Left ventricle myocardium inferior (tissue), 1 donor: Measurements from ENCODE around the gene POLL. TPM values are rescaled to one million over a fixed set of nuclear protein-coding genes. Genes with fewer than 3 reads are reported as not detected.
A peak's percentile ranks its signal among the peaks of the same experiment; 100 is the strongest.

ENCODE experiments used
- DNase-seq: peaks from one replicate; pipeline ENCODE4 v3.0.0-alpha.2; 2020
- H3K27ac ChIP-seq: fragments of 200-600 bp; replicated peaks from 2 replicates; pipeline ENCODE4 v1.8.0; 2021
- H3K27me3 ChIP-seq: fragments of 200-600 bp; 2 replicates; pipeline ENCODE4 v1.8.0; 2021; ENCODE audit warnings: low read depth
- H3K36me3 ChIP-seq: fragments of 200-600 bp; 2 replicates; pipeline ENCODE4 v1.8.0; 2021
- H3K4me1 ChIP-seq: fragments of 200-600 bp; 2 replicates; pipeline ENCODE4 v1.8.0; 2021
- H3K4me3 ChIP-seq: fragments of 200-600 bp; 2 replicates; pipeline ENCODE4 v1.8.0; 2021; ENCODE audit warnings: mild to moderate bottlenecking, moderate library complexity
- H3K9me3 ChIP-seq: fragments of 200-600 bp; replicated peaks from 2 replicates; pipeline ENCODE4 v1.8.0; 2021
- CTCF ChIP-seq: fragments of 200-600 bp; IDR thresholded peaks from 2 replicates; pipeline ENCODE4 v1.8.0; 2021; ENCODE audit warnings: antibody characterized with exemption, mild to moderate bottlenecking, borderline replicate concordance
- intact Hi-C: fragments of 100-400 bp; cut with micrococcal nuclease; formaldehyde crosslinking; loops from one replicate; pipeline ENCODE4 v1.11.0; 2022
- total RNA-seq: library from RNA; stranded (reverse); fragmentation: NEBNext Ultra II Directional; extraction: Animal tissue kit (Norgen Biotek cat#: 25700); gene quantifications from one replicate; pipeline ENCODE4 v1.2.1, GENCODE V29; 2021
- donor health status: DM: no; HTN: yes; CAD: no; lungs with severe emphysema.

POLL gene
- total RNA-seq, 1 donor from 2014 or later, result 16.7 TPM

DNA sequence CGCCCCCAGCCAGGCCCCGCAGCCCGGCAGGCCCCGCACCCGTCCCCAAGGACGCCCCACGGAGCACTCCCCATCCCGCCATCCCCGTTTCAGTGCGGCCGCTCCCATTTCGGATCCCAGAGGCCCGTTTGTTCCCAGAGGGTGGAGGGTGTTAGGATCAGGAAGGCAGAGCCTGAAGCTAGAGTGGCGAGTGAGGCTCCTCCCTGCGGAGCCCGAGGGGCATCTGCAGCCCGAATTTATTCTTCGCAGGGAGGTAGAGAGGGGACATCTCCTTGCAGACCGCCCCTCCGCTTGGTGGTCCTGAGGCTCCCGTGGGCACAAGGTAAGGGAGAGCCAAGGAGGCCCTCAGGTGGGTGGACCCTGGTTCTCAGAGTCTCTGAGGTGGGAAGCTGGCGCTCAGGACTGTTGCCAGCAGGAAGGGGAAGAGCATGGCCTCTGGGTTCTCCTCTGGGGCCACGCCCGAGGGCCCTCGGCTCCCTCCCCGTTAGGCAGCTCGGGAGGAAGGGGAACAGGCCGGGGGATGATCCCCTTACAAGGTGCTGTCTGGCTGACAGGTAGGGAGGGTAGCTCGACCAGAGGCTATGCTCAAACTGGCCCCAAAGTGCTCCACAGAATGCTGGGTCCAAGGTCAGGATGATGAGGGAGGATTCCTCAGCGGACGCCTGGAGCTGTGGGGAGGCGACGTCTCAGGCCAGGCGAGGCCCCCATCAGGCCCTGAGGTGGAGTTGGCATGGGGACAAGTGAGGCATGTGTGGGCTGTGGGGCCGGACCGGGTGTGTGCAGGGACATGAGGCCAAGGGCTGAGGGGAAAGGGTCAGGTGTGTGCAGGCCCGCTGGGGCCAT is 17.4 kb downstream of the POLL start:
- peak overlapping the region; percentile 70 for H3K4me3 ChIP-seq
- H3K27me3 ChIP-seq, result peaks cover 45% of the 10 kb centered on the region
- H3K27ac ChIP-seq, result no peak overlapping the region
- intact Hi-C loops, result no loop called here
- no peak for DNase-seq
- no peak for TF ChIP-seq CTCF
- no peaks in the 10 kb centered on the region for H3K36me3 ChIP-seq
- H3K4me1 ChIP-seq, result peaks cover 27% of the 10 kb centered on the region
- H3K9me3 ChIP-seq, result peaks cover 17% of the 10 kb centered on the region

GRCh38 chr10:101569622-101570427 is 18.2 kb downstream of the POLL start:
- DNase-seq, result peak; percentile 81
- peak overlapping the region; percentile 70 for H3K4me3 ChIP-seq
- TF ChIP-seq CTCF, result peak; percentile 92
- H3K27ac ChIP-seq, result no peak overlapping the region
- intact Hi-C loops, result no loop called here
- peaks cover 53% of the 10 kb centered on the region for H3K27me3 ChIP-seq
- peaks cover 27% of the 10 kb centered on the region for H3K4me1 ChIP-seq
- peaks cover 17% of the 10 kb centered on the region for H3K9me3 ChIP-seq
- no peaks in the 10 kb centered on the region for H3K36me3 ChIP-seq

DNA sequence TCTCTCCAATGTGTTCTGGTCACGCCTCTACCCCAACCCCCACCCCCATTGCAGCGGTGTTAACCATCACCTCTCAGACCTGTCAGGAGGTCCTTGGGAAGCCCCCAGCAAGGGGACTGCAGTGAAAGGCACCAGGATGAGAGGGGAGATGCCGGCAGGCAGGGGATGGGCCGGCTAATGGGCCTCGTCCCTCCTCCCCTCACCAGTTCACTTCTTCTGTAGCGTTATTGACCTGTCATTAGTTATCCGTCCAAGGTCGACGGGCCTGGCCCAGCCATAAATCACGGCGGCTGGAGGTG is 18.8 kb downstream of the POLL start:
- H3K27me3 ChIP-seq, result peaks cover 59% of the 10 kb centered on the region
- no peaks in the 10 kb centered on the region for H3K36me3 ChIP-seq
- no peak for DNase-seq
- intact Hi-C loops, result no loop called here
- peaks cover 17% of the 10 kb centered on the region for H3K9me3 ChIP-seq
- peak overlapping the region; percentile 70 for H3K4me3 ChIP-seq
- no peak for TF ChIP-seq CTCF
- H3K27ac ChIP-seq, result no peak overlapping the region
- peaks cover 27% of the 10 kb centered on the region for H3K4me1 ChIP-seq

DNA sequence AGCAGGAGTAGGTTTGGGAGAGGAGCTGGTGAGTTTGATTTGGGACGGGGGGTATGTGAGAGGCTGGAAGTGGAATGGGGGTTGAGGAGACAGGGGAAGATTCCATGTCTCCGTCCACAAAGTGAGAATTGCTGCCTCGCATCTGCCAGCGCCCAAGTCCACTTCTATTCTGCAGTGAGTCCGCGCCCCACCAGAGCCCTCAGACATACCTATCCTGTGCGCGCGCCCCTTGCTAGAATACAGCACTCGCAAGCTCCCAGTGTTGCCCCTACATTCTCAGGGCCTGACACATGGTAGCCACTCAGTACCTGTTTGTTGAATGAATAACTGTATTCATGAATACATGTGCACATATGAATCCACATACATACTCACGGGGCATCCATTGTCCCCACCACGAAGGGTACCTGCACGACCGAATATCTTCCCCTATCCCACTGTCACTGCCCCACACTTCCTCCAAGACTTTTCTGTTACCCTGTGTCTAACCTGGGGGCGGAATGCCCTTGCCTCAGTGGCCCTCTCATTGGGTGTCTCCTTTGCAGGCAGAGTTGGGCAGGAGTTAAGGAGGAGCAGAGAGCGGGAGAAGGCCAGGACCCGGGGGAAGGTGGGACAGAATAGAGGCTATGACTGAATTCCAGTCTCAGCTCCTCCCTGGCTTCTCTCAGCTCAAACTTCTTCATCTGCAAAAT is 19.9 kb downstream of the POLL start:
- no peaks in the 10 kb centered on the region for H3K36me3 ChIP-seq
- no peak for DNase-seq
- H3K4me3 ChIP-seq, result no peak overlapping the region
- H3K4me1 ChIP-seq, result peaks cover 27% of the 10 kb centered on the region
- H3K27me3 ChIP-seq, result peaks cover 70% of the 10 kb centered on the region
- TF ChIP-seq CTCF, result no peak
- H3K27ac ChIP-seq, result no peak overlapping the region
- intact Hi-C loops, result no loop called here
- peaks cover 13% of the 10 kb centered on the region for H3K9me3 ChIP-seq

DNA sequence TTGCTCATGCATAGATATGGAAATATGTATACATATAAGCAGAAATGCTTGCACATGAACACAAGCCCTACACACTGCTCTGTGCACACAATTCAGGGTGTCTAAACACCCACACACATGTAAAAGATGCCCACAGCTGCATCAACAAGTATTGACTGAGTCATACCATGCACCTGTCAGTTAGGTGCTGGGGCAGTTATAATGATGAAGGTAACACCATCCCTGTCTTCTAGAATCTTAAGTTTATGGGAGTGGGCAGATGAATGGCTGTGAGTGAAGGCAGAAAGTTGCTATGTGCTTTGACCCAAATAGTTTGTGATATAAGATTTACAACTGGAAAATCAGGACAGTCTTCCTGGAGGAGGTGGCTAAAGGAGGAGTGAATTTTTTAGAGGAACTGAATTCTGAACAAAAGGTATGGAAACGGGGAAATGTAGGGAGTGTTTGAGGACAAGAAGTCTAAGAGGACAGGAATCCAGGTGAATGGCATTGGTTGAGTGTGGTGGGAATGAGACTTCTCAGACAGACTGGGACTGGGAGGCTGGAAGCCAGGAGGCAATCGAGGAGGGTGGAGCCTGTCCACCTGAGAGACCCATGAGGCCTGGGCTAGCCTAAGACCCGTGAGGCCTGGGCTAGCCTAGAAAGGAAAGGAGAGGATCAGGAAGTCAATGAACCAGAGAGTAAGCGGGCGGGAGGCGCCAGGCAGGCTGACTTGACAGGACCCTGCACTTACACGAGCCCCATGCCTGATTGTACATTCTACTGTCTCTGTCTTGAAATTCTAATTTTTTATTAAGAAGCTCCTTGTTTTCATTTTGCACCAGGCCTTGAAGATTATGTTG is 20.7 kb downstream of the POLL start:
- Histone ChIP-seq H3K27ac (no peak overlapping the region), H3K27me3 (peaks cover 78% of the 10 kb centered on the region), H3K4me1 (peaks cover 27% of the 10 kb centered on the region), H3K4me3 (no peak overlapping the region), H3K36me3 (no peaks in the 10 kb centered on the region), H3K9me3 (peaks cover 5% of the 10 kb centered on the region)
- intact Hi-C loops, result no loop called here
- DNase-seq, result no peak
- TF ChIP-seq CTCF, result no peak
